NCI-H1048 (cell line): ENCODE results near the gene DACT2.
"Not testable (repeated sequence)": the region's sequence is repeated elsewhere in the genome, so short reads cannot be mapped to it uniquely, and the experiment has no call there.

Experiments
- DNase-seq: peaks from one replicate; lab custom pipeline; 2025; lab: John Stamatoyannopoulos, UW

DACT2 gene

DNA sequence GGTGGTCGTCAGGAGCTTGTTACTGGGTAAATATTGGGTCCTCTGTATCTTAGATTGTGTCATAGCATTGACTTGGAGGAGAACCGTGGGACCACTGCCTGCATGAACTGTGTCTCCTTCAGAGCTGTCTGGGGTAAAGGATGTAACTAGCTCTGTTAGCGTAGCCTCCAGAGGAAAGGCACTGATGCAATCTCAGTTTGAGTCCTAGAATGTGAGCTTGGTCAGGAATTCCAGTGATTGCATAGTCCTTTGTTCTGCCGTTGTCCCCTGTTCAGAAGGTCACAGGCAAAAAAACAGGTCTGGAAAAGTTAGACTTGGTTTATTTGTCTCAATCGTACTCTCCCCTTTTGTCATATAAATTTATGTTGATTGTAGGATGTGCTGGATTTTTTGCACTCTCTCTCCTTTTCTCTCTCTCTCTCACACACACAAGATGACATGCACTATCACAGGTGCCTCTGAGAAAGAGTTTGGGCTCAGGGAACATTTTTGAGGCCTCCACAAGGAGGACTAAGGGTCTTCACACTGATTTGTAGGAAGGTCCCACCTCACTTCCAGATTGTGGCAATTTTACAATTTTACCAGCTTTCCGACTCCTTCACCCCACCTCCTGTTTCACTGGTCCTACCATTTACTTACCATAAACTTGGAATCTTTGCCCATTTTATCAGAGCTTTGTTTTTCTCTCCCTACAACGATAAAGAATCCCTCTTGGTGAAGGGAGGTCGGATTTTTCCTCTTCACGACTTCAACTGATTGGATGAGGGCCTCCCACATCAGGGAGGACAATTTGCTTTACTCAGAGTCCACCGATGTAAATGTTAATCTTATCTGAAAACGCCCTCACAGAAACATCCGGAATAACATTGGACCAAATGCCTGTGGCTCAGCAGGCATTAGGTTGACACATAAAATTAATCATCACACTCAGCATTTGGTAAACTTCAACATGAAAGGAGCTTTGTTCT, 7.0 kb upstream of the DACT2 start:
- DNase-seq, result no peak

DNA sequence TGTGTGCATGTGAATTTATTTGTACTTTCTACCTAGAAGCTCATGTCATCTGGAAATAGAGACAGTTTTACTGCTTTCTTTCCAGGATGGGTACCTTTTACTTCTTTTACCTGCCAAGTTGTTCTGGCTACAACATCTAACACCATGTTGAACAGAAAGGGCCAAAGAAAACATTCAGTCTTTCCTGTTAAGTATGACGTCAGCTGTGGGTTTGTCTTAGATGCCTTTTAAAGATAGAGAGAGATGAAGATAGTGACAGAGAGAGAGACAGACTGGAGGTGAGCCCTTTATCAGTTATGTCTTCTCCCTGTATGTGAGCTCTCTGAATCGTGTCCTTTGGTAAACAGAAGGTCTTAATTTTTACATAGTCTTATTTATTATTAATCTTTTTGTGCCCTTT, 3.4 kb upstream of the DACT2 start:
- DNase-seq, result no peak

DNA sequence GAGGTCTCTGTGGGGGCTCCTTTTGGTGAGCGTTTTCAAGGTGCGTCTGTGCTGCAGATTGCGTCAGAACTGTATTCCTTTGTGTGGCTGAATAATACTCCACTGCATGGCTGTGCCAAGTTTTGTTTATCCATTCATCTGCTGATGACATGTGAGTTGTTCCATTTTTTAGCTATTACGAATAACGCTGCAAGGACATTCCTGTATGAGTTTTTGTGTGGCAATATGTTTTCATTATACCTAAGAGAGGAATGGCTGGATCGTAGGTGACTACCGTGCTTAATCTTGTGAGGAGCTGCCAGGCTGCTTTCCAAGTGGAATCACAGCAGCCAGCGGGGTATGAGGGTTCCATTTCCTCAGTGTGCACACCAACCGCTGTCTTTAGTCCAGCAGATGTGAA, 1.1 kb upstream of the DACT2 start:
- DNase-seq, result no peak

DNA sequence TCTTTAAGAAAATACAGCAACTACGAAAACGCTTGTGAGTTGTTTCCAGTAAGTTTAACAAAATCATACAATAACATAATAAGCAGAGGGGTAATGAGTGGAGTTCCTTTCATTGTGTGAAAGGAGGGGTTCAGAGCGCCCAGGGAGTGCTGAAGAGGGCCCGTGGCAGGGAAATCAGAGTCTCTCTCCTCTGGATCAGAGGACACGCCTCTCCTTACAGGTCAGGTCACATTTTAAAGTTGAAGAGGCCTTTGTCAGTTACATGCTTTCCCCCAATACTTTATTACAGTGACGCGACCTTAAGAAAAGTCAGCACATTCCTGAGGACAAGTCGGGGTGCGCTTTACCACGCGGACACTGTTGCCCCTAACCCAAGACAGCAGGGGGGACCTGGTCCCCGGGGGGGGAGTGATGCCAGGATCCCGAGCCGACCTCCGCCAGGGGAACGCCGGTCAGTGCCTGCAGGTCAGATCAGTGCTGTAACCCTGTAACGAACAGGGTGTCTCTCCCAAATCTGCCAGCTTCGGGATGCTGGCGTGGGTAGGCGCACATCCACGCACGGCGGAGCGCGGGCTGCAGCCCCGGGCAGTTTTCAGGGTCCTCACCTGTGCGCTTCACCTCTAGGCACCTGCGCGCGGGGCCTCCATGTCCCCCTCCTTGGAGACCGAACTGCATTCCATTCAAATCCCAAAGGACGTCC, 848 bp downstream of the DACT2 start:
- no peak for DNase-seq

DNA sequence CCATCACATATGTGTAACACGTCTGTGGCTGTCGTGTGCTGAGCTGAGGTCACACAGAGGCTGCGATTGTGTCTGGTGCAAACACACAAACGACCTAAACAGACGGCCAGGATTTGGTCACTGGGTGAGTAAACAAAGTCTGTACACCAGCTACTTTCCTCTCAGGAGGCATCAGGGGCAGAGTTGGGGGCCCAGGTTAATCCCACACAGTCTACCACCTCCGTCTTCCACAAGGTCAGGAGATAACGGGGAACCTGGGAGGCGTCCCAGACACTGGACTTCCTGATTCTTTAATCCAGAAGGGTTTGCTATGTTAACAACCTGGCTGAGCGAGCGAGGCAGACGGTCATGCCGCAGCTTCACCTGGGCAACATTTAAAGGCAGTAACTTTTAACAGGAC, 1.5 kb downstream of the DACT2 start:
- no peak for DNase-seq

DNA sequence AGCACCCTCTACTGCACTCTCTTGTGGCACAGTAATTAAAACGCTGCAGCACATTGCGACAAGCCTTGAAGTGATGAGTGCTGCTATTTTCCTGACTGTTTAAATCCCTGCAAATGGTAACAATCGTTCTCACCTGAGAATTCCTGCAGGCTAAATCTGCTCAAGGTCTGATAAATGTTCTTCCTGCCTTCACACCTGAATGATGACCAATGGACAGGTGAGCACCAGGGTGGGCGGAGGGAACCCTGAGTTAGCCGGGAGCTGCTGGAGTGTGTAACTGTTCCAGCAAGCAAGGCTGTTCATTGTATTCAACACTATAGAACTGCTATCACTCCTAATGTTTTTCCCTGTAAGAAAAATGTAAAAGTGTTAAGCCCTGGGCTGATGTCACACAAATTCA, 4.0 kb downstream of the DACT2 start:
- DNase-seq, result no peak

DNA sequence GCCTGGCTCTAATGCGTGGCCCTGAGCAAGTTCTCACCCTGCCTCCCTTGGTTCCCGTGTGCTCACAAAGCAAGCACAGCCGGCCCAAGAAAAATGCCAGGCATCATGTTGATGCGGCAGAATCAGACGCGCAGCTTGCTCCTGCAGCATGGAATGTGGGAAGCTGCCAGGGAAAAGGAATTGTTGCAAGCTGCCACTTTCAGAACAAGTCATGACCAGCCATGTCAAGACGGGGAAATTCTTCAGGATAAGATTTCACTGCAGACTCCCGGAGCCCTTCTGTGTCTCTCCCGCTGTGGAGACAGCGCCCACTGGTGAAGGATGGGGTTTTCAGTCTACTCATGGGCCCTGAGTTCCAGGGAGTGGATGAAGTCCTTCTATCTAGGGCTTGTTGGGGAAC, 4.6 kb downstream of the DACT2 start:
- DNase-seq, result no peak

DNA sequence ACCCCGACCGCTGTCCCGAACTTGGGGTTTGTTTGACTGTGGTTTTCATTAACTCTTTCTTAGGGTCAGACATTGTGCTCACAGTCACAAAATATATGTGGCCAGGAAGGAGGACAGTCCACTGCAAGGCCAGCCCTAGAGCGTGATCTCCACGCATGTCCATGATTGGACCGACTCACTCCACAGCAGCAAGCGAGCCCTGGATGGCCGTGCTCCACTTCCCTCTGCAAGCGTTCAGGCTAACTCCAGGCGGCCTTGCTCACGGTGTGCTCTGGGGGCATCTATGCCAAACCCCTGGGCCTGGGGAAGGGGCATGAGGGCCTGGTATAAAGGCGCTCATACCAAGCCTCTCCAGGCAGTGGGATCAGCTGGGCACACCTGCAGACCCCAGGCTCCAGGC, 5.6 kb downstream of the DACT2 start:
- no peak for DNase-seq

DNA sequence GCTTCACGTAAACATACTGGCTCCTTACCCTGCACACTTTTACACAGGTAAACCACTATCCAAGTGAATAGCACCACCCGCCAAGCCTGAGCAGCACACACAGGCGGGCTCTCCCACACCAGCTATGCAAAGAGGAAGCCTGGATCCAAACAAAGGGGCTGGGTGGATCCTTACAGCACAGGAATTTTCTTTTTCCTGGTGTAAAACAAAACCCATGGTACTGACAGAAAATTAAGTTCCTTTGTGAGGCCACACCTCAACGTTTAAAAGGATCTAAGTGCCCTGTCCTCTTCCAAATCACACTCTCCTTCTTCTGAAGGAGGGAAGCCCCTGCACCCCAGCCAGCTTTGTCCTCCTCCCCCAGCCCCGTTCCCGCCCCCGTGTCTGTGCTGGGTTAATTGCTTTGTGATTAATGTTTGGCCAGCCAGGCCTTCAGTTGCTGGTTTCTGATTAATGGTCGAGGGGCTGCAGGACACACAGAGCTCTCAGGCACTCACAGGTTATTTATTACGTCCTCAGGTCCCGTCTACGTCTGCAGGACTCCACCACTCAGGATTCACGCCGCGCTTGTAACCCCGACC, 6.1 kb downstream of the DACT2 start:
- DNase-seq, result no peak

DNA sequence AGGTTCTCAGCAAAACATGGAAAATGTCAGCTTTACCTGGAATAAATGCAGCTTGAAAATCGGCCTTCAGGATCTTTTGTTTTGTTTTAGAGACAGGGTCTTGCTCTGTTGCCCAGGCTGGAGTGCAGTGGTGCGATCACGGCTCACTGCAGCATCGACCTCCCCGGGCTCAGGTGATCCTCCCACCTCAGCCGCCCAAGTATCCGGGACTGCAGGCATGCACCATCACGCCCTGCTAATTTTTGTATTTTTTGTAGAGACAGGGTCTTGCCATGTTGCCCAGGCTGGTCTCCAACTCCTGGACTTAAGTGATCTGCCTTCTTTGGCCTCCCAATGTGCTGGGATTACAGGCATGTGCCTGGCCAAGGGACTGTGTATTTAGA, 7.5 kb downstream of the DACT2 start:
- not testable (repeated sequence) for DNase-seq

DNA sequence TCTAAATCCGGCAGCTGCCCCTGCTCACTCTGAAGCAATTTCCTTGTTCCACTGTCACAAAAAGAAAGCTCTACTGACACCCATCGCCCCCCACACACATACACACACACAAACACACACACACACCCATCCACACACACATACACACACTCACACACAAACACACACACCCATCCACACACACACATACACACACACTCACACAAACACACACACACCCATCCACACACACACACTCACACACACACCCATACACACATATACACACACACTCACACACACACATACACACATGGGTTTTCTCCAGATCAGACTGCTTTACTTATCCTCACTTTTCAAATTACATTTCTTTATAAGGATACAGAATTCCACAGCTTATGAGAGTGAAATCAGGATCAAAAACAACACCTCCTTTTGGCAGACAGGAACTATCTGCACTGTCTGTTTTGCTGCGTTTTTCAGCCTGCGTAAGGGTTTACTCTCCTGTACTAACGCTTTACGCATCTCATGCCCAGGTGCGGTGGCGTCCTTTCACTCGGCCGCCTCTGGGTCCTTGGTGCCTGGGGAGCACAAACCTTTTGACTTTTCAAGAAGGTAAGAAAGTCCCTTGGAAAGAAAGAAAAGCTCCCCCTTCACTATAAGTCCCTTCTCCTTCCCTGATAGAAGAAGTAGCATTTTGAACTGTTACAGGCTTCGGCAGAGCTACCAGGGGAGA, 8.0 kb downstream of the DACT2 start:
- no peak for DNase-seq

DNA sequence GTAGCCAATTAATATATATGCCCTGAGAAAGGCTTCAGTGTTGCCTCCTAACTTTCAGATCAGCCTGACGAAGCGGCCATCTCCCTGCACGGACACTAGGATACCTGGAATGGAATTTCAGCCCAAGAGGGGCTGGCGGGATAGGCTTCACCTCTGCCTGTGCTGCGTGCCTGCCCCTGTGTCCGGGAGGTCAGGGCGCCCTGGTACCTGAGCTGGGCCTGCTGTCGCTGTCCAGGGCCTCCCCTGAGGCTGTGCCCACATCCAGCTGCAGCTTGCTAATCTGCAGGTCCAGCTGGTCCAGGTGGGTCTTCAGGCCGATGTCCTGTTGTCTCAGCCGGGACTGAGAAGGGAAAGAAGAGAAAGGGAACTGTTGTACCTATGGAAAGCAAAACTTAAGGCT, 8.6 kb downstream of the DACT2 start:
- DNase-seq, result no peak

DNA sequence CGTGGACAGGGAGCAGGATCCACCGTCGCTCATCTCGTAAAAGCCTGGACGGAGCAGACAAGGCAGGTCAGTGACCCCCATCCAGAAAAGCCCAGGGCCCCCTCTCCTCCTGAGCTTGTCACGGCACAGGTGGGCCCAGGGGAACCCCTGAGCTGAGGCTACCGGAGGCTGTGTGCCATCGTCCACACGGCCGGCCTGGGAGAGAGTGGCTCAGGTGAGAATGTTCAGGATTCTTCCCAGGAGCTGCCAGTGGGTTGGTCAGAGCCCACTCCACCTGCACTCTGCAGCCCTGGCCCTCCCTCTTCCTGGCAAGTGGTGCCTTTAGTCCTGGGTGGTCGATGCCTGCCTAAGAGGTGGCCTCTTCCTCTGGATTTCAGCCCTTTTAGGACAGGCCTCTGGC, 9.2 kb downstream of the DACT2 start:
- no peak for DNase-seq

DNA sequence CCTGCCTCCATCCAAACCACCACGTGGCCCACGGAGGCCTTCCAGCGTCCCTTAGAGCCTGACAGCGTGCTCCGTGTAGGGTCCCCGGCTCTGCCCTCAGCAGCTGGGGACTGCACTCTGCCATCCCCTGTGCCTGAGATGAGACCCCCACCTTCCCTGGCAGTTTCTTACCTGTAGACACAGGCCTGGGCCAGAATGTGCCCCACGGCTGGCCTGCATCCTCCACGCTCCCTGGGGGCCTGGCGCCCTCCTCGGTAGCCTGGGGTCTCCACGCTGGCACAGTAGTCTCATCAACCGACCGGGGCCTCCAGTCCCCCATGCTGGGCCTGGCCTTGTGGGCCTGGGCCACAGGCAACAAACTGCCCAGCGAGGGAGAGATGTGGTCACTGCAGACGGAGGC, 9.6 kb downstream of the DACT2 start:
- DNase-seq, result no peak

DNA sequence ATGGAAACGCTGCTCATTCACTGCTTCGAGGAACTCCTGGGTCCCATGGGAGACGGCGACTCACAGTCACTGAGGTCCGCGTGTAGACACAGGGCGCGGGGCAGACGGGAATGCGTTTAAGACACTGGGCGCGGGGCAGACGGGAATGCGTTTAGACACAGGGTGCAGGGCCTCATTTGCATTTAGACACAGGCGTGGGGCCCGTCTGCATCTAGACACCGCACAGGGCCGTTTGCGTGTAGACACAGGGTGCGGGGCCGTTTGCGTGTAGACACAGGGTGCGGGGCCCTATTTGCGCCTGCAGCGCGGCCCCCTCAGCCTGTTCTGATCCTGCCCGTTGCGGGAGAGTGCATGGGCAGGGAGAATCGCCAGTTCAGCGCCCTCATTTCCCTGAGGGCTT, 10.4 kb downstream of the DACT2 start:
- DNase-seq, result no peak

DNA sequence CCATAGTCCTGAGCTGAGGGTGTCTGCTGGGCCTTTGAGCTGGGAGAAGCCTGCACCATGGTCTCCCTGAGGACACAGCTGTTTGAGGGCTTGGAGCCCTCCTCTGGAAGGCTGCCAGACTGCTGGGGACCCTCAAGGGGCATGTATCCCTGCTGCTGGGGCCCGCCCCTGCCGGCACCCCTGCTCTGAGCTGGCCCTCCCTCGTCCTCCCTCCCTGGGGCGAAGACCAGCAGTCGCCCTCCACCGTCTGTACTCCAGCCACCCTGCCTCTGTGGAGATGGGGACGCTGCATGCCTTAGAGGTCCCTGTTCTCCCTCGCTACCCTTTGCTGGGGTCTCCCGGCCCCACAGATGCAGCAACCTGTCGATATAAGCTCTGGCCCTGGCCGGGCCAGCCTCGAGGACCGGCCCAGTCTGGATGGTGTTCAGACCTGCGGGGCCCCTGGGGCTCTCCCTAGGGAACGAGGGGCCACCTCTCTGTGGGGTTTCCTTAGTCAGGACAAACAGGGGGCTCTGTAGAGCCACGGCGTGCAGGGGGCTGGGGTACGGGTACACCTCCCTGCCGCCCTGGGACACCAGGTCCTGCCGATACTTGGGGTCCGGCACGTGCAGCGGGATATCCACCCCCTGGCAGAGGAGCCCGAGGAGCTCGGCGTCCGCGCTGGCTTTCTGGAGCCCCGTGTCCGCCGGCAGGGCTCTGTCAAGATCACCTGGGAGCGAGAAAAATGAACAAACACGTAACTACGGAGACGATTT, 11.0 kb downstream of the DACT2 start:
- no peak for DNase-seq

DNA sequence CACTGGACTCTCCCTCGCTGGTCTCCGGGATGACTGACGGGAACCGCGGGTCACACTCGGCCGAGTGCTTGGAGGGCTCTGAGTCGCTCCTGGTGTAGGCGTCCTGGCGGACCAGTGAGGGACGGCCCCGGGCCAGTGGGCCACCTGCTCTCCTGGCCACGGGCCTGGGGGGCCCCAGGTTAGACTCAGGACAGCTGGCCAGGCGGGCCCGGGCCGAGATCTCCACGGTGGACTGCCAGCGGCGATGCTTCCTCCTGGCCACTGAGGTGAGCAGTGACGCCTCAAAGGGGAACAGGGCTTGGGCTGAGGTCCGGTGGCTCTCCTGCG, 11.9 kb downstream of the DACT2 start:
- no peak for DNase-seq

DNA sequence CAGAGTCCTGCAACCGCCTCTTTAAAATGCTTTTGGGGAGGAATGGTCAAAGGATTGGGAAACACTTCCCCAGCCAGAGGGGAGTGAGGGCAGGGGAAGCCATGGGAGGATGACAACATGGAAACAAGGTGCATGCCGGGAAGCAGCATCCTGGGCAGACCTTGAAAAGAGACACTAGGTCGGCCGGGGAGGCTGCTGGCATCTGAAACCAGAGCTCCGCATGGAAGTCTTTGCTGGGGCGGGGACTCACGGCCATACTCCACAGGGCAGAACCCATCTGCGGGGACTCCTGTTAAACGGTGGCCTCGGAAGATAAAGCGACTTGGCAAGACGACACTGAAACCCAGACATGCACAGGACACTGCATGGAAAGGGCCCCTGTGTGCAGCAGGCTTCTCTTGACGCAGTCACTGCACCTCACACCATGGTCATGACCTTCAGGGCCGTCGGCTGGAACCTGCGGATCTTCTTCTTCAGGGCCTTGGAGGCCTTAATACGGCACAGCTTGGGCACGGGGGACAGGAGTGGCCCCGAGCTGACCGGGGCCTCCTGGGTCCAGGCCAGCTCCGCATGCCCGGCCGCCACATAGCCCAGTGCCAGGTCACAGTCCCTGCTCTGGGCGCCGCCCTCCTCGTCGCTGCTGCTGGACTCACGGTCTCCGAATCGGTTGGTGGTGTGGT, 12.4 kb downstream of the DACT2 start:
- DNase-seq, result no peak

DNA sequence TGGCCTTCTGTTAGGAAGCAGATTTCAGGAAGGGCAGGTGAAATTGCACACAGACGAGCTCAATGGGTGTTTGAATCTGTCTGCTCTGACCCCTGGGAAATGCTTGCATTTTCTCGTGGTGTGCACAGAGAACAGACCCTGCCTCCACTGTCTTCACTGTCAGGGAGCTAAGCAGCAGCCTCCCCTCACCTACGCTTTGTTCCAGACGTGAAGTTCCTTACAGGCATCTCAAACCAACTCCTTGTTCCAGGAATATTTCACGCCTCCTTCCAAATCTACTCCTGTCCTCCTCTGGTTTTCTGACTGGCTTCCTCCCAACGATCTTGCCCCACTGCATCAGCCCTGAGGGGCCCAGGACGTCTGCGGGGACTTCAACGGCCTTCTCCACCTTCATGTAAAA, 13.7 kb downstream of the DACT2 start:
- DNase-seq, result no peak

DNA sequence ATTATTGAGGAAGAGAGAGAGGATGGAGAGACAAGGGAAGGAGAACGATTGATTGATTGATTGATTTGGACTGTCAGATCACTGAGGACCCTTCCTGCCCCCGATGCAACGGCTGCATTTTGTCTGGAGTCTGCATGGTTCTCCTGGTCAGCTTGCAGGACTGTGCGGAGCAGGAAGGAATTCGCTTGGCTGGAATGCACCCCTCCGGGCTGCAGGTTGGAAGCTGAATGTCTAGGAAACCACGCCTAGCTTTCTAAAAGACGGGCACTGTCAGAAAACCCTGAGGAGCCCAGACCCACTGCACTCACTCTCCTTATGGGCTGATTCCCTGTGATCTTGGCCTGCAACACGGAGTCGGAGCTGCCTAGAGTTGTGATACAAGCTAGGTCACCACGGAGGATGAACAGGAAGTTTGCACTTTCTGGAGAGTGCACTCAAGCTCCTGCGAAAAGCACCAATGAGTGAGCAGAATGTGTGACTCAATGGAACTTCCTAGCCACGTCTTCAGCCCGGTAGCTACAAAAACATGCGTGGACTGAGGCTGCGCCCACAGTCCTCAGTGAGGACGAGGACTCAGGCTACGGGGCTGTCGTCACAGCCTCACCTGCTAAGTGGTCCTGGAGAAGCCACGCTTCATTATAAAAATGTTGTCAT, 14.4 kb downstream of the DACT2 start:
- no peak for DNase-seq

DNA sequence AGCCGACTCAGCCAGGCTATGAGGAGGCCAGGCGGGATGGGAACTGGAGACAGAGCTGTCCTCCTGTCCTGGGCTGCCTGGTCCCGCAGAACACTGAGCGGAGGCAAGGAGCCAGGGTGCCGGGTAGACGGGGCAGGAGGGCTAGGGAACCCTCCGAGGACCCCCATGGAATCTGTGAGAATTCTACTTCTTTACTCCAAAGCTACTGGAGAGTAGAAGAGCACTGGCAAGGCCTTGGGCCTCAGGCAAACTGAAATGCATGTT, 14.9 kb downstream of the DACT2 start:
- no peak for DNase-seq
